Adrenal gland (tissue), 12 donors: ENCODE measurements around the gene NOC2L. TPM values are rescaled to one million over a fixed set of nuclear protein-coding genes. Genes with fewer than 3 reads are reported as not detected.

Experiments
- DNase-seq, 7 donors: peaks; one replicate each; pipeline ENCODE4 v3.0.0-alpha.2; 2019 to 2020
- H3K27ac ChIP-seq, 5 donors: fragments of 200-600 bp; sonication (generic) in 4 of 5; 1 replicate in 3 of 5; 2 replicates in 2 of 5; pipeline versions ENCODE4 v1.5.1 to v1.8.0; 2016 to 2020; ENCODE audit warnings: mild to moderate bottlenecking in 1 of 5
- H3K27me3 ChIP-seq: fragments of 200-600 bp; 2 replicates; pipeline ENCODE4 v1.8.0; 2021
- H3K36me3 ChIP-seq, 2 donors: fragments of 200-600 bp; replicated peaks in 1 of 2; 1 replicate in 1 of 2; 2 replicates in 1 of 2; pipeline versions ENCODE4 v1.5.1 to v1.8.0; 2018 to 2022
- H3K4me1 ChIP-seq, 2 donors: fragments of 200-600 bp; replicated peaks in 1 of 2; 1 replicate in 1 of 2; 2 replicates in 1 of 2; pipeline versions ENCODE4 v1.5.1 to v1.8.0; 2018 to 2021
- H3K4me3 ChIP-seq, 4 donors: fragments of 200-600 bp; sonication (generic) in 3 of 4; one replicate each; pipeline ENCODE4 v1.5.1; 2016 to 2018
- H3K9me3 ChIP-seq, 3 donors: fragments of 200-600 bp; sonication (generic) in 1 of 3; replicated peaks in 1 of 3; 1 replicate in 2 of 3; 2 replicates in 1 of 3; pipeline versions ENCODE4 v1.5.1 to v1.8.0; 2016 to 2021
- CTCF ChIP-seq, 6 experiments: fragments of 450-650 bp in 4 of 6; fragments of 200-600 bp in 2 of 6; sonication (generic) in 1 of 6; IDR thresholded peaks; 1 replicate in 5 of 6; 2 replicates in 1 of 6; pipeline versions ENCODE4 v1.5.1 to v1.8.0; 2016 to 2021; ENCODE audit warnings: antibody characterized with exemption in 6 of 6, mild to moderate bottlenecking in 2 of 6, moderate library complexity in 1 of 6
- POLR2A ChIP-seq, 2 donors: fragments of 450-650 bp; IDR thresholded peaks; one replicate each; pipeline ENCODE4 v1.6.1; 2017; ENCODE audit warnings: antibody characterized with exemption in 2 of 2, mild to moderate bottlenecking in 2 of 2, moderate library complexity in 1 of 2
- WGBS, 4 donors: extraction: QIAGEN DNeasy Blood & Tissue Kit in 2 of 4; methylation state at CpG; one replicate each; pipeline versions ENCODE4 v1.1.5 to v1.1.7; 2013 to 2017; 5-methylcytosine and 5-hydroxymethylcytosine counted together
- intact Hi-C, 2 donors: fragments of 100-400 bp; cut with DNase I; formaldehyde crosslinking; loops; one replicate each; pipeline versions ENCODE4 v1.14.1 to v1.15.0; 2022 to 2023
- polyA plus RNA-seq, 3 donors: library from polyadenylated mRNA; stranded (reverse); fragments of 200-250 nt in 2 of 3; fragments of 350-450 nt in 1 of 3; fragmentation: Illumina TruSeq in 1 of 3; extraction: RNeasy Lipid Tissue Mini Kit (QIAGEN cat#74804) in 1 of 3; gene quantifications; one replicate each; pipeline ENCODE4 v1.2.3, GENCODE V29; 2013 to 2014
- total RNA-seq, 9 donors: library from RNA; depleted of rRNA in 4 of 9; stranded (reverse); fragments of >200 nt in 4 of 9; fragments of 120-200 nt in 1 of 9; fragmentation: NEBNext Ultra II Directional in 1 of 9; extraction: Animal tissue kit (Norgen Biotek cat#: 25700) in 1 of 9; gene quantifications; one replicate each; pipeline versions ENCODE4 v1.1.0 to v1.2.4, GENCODE V29; 2013 to 2023
- donor health status: healthy with polysubstance abuse.
- donor health status: Bipolar disorder and iron deficiency.
- donor health status: DM: yes; HTN: yes; CAD: no.
- donor health status: DM: no; HTN: no; CAD: no.
- donor health status: DM: no; HTN: no; CAD: no.
- donor health status: DM: yes; HTN: yes; CAD: no.

The NOC2L gene
- total and polyA plus RNA-seq, 12 donors: 22.4 to 97.7 (median 43.6) TPM

DNA sequence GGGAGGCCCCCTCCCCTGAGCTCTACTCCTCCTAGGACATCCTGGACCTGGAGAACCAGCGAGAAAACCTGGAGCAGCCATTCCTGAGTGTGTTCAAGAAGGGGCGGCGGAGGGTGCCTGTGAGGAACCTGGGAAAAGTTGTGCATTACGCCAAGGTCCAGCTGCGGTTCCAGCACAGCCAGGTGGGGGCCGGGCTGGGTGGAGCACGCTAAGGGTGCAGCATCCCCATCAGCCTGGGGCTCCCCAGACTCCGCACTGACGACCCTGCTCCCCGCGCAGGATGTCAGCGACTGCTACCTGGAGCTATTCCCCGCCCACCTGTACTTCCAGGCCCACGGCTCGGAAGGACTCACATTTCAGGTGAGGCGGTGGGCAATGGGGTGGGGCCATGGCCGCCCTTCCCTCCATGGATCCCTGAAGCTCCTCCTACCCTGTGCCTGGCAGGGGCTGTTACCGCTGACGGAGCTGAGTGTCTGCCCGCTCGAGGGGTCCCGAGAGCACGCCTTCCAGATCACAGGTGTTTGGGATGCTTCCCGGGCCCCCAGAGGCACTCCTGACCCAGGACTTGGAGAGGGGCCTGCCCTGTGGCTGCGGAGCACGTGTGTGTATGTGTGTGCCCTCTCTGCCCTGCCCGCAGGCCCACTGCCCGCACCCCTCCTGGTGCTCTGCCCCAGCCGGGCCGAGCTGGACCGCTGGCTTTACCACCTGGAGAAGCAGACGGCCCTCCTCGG is 11.4 kb upstream of the NOC2L start:
- Histone ChIP-seq H3K4me1 (peaks cover 14 to 15% of the 10 kb centered on the region in 2 donors), H3K36me3 (no peaks in the 10 kb centered on the region), H3K9me3 (no peaks in the 10 kb centered on the region), H3K27ac (no peak overlapping the region), H3K27me3 (peaks cover 53% of the 10 kb centered on the region), H3K4me3 (no peak overlapping the region)
- WGBS, 4 donors: 0 to 19% (median 14%) methylated on average over 4 to 33 of the region's 33 CpGs
- TF ChIP-seq CTCF (IDR thresholded peaks at IDR 0.05) (no peak), POLR2A (IDR thresholded peaks at IDR 0.05) (no peak)
- DNase-seq: no peak
- intact Hi-C loops: loop anchor here in 1 of 2 donors (10.0 kb wide), 1 partner anchor 66 kb away; no protein-coding TSS in a partner anchor

DNA sequence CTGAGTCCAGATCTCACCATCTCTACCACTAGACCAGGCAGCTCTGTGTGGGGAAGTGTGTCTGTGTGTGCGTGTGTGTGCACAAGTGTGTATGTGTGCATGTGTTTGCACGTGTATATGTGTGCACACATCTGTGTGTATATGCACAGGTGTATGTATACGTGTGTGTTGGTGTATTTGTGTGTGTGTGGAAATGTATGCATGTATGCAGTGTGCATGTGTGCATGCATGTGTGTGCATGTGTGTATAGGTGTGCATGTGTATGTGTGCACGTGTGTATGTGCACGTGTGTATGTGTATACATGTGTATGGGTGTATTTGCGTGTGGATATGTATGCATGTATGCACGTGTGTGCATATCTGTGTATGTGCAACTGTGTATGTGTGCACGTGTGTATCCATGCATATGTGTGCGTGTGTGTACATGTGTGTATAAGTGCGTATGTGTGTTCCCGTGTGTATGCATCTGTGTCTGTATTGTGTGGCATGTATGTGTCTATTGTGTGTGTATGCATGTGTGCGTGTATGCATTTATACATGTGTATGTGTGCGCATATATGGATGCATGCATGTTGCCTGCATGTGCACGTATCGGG is 10.3 kb upstream of the NOC2L start:
- H3K27me3 ChIP-seq: peaks cover 43% of the 10 kb centered on the region
- no peak for TF ChIP-seq POLR2A (IDR thresholded peaks at IDR 0.05)
- no peak for TF ChIP-seq CTCF (IDR thresholded peaks at IDR 0.05)
- H3K36me3 ChIP-seq: no peaks in the 10 kb centered on the region
- H3K9me3 ChIP-seq: no peaks in the 10 kb centered on the region
- intact Hi-C loops: no loop called here
- 68 to 74% (median 72%) methylated on average over 15 of the region's 15 CpGs for WGBS, 4 donors
- peaks cover 14 to 15% of the 10 kb centered on the region in 2 donors for H3K4me1 ChIP-seq
- no peak overlapping the region for H3K27ac ChIP-seq
- no peak overlapping the region for H3K4me3 ChIP-seq
- DNase-seq: no peak

DNA sequence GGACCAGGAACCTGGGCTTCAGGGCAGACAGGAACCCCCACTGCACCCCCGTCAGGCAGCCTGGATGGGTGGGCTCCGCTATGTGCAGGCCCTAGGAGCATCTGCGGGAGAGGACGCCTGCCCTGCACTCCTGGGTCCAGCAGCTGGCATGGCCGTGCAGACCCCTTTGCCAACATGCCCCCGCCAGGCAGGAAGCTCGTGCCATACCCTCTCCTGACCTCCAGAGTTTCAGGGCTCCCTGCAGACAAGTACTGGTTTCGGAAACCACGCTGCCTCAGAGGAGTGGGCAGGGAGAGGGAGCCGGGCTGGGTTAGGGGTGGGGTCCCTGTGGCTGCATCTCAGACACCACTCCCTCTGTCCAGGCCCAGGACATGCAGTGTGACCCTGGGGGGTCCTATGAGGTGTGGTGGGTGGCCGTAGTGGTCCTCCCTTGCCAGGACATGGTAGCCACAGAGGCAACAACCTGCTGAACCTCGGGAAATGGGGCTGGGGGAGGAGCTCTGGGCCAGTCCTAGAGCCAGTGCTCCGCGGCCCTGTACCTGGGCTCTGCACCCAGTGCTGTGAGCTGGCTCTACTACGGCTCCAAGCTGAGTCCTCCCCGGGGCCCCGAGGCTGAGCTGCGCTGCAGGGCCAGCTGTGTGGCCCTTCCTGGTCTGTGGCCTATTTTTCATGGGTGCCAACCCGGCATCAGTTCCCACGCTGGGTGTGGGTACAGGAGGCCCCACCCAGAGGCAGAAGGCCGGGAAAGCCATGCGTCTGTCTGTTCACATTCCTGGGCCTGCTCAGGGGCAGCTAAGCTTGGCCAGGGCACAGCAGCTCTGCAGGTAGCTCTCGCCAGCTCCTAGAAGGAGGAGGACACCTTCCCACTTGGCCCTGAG is 8.6 kb upstream of the NOC2L start:
- intact Hi-C loops: no loop called here
- TF ChIP-seq CTCF (IDR thresholded peaks at IDR 0.05): no peak
- no peak for TF ChIP-seq POLR2A (IDR thresholded peaks at IDR 0.05)
- Histone ChIP-seq H3K9me3 (no peaks in the 10 kb centered on the region), H3K36me3 (no peaks in the 10 kb centered on the region), H3K27me3 (peaks cover 26% of the 10 kb centered on the region), H3K4me3 (no peak overlapping the region), H3K27ac (no peak overlapping the region), H3K4me1 (peaks cover 14 to 15% of the 10 kb centered on the region in 2 donors)
- 73 to 76% (median 74%) methylated on average over 2 to 23 of the region's 23 CpGs for WGBS, 4 donors
- no peak for DNase-seq
